Measurements from ENCODE around the gene RNASEH2A. TPM values are rescaled to one million over a fixed set of nuclear protein-coding genes. Genes with fewer than 3 reads are reported as not detected.

RNASEH2A gene
- total RNA-seq, 4 donors from 2014 or later, result 3.6 to 7.5 (median 5.1) TPM

DNA sequence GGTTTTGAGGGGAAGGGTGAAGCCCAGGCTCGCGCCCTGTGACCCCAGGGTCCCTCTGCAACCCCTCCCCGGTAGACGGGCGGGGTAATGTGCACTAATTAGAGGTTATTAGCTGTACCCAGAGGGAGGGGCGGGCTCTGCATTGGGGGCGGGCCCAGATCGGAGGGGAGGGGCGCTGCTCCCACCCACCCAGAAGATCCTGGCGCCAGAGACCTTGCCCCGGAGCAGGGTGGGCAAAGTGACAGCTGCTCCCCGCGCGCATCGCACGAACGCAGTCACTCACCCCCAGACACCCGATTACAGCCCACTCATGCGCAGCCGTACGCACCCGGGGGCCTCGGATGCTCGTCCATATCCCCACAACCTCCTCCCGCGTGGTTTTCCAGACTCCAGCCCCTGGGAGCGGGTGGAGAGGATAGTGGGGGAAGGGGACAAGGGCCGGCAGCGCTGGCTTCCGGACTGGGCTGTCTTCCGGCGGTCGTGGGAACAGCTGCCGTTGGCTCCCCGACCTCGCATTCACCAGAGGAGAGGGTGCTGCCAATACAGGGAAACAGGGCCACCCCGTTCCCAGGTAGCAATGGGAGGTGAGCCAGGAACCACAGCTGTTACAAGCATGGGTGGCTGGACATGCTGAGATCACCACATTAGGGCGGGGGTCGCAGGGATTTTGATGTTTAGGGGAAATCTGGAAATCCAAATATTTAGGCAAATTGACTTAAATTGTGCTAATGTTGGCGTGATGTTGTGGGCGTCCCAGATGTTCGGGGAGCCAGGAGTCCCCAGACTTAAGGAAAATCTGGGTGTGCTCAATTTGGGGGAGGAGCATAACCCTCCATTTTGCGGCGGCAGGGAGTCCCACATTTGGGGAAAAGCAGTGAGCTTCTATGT, 28.1 kb upstream of the RNASEH2A start:
- TF ChIP-seq, protein P1, sequence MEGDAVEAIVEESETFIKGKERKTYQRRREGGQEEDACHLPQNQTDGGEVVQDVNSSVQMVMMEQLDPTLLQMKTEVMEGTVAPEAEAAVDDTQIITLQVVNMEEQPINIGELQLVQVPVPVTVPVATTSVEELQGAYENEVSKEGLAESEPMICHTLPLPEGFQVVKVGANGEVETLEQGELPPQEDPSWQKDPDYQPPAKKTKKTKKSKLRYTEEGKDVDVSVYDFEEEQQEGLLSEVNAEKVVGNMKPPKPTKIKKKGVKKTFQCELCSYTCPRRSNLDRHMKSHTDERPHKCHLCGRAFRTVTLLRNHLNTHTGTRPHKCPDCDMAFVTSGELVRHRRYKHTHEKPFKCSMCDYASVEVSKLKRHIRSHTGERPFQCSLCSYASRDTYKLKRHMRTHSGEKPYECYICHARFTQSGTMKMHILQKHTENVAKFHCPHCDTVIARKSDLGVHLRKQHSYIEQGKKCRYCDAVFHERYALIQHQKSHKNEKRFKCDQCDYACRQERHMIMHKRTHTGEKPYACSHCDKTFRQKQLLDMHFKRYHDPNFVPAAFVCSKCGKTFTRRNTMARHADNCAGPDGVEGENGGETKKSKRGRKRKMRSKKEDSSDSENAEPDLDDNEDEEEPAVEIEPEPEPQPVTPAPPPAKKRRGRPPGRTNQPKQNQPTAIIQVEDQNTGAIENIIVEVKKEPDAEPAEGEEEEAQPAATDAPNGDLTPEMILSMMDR (IDR thresholded peaks at IDR 0.05; ENCODE audit: low read depth), result no peak

DNA sequence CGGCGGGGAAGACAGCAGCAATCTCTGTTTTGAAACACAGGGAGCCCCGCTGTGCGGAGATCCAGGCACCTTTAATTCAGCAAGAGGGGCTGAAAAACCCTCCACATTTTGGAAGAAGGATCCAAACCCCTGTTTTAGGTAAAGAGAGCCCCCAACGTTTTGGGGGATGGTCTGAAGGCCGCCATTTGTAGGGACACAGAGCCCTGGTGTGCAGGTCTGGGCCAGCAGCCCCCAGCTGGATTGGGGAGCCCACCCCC, 27.6 kb upstream of the RNASEH2A start:
- TF ChIP-seq, protein P1 (IDR thresholded peaks at IDR 0.05; ENCODE audit: low read depth), result no peak

DNA sequence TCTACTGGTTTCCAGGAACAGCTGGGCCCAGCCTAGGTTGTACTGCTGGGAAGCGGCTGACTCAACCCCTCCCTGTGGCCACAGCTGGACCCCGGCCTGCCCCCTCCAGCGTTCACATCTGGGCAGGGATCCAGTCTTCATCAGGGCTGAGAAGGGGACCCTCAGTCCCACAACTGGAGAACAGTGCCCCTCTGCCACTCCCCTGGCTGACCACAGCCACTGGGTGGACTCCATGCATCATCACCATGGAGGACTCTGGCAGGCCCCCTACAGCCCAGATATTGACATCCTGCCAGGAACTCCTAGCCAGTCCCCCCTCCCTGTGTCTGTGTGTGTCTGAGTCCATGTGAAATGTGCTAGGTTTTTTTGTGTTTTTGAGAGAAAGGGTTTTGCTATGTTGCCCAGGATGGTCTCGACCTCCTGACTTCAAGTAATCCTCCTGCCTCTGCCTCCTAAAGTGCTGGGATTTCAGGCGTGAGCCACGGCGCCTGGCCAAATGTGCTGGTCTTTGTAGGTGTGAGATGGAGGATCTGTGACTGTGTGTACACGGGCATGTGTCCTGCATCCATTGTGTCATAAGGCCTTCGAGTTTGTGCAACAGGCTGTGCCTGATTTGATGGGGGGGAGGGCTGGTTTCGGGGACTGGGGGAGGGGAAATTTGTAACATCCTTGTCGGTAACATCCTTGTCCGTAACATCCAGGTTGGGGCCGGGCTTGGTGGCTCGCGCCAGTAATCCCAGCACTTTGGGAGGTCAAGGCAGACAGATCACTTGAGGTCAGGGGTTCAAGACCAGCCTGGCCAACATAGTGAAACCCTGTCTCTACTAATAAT, 27.0 kb upstream of the RNASEH2A start:
- TF ChIP-seq, protein P1 (IDR thresholded peaks at IDR 0.05; ENCODE audit: low read depth), result no peak

DNA sequence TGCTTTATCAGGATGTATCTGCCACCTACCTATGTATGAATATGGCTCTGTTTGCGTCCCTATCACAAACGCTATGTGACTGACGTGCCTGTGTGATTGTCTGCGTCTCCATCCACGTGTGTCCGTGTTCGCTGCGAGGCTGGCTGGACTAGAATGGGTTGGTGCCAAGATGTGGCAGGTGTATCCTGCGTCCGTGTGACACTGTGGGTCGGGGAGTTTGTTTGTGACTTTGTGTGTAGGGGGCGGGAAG, 24.3 kb upstream of the RNASEH2A start:
- TF ChIP-seq, protein P1 (IDR thresholded peaks at IDR 0.05; ENCODE audit: low read depth), result no peak

DNA sequence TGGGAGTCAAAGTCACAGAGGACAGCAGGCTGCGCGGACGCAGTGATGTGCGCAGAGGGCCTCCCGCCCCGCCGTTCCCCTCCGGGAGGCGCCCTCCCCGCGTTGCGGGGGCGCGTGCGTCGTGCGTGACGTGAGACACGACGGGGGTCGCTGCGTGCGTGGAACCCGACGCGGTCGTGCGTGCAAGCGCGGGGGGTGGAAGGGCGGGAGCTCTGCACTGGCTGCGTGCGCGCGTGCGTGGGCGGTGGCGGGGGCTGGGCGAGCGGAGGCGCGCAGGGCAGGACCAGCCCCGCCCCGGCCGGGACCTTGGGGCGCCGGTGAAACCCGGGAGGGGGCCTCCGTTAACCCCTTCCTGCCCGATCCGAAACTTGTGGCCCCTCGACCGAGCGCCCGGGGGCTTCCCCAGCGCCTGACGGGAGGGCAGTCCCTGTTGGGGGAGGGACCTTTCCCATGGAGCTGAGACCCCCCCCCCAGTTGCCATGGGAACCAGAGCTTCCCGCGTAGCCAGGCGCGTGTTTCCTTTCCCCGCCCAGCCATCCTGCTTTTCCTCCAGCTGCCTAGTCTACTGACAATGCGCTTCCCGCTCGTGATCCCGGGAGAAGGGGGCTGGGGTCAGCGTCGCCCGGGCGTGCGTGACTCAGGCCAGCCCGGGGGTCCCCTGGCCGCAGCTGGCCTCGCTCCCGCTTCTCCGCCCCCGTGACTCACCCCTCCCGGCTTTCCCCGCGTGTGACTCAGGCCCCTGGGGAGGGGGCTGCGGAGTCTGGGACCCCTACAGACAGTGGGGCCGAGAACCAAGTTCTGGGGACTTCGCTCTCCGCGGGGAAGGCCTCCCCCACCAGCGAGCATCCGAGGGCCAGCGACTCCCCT, 23.7 kb upstream of the RNASEH2A start:
- TF ChIP-seq, protein P1 (IDR thresholded peaks at IDR 0.05; ENCODE audit: low read depth), result no peak

DNA sequence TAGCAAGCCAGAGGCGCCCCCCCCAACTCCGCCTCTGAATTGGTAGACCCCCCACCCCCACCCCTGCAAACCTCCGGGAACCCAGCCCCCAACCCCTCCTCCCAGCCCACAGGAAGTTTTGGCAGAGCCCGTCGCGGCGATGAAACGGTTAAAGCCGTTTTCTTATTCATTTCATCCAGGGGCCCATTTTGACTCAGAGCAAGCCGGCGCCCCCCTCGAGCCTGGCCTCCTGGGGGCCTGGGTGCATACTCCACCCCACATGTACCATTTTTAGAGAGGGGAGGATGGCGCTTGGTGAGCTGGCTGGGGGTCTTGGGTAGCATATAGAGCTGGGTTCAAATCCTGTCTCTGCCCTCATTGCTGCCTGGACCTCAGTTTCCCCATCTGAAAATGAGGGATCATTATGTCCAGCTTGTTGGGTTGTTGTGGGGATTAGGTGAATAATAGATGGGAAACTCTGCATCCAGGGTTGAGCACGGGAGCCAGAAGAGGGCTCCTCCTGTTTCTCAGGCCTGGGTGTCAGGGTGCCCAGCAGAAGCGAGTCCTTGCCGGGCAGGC, 23.0 kb upstream of the RNASEH2A start:
- TF ChIP-seq, protein P1 (IDR thresholded peaks at IDR 0.05; ENCODE audit: low read depth), result no peak
